Natural killer cell (primary cell): ENCODE data around the gene APOL2. TPM values are rescaled to one million over a fixed set of nuclear protein-coding genes. Genes with fewer than 3 reads are reported as not detected.

Experiments
- ATAC-seq, 3 donors: fragments of 150-1000 bp in 2 of 3; fragments of 200-7000 bp in 1 of 3; cut with Tn5 transposase; 1 replicate in 1 of 3; 2 replicates in 2 of 3; pipeline ENCODE4 v1.10.0; 2021; ENCODE audit warnings: mild to moderate bottlenecking in 2 of 3, moderate library complexity in 2 of 3
- DNase-seq, 2 donors: peaks; one replicate each; pipeline versions ENCODE4 v3.0.0 to v3.0.0-alpha.2; 2013 to 2021; ENCODE audit warnings: mixed read lengths in 1 of 2
- H3K27ac ChIP-seq: one replicate; pipeline ENCODE4 v1.5.1; 2013; ENCODE audit warnings: mild to moderate bottlenecking, low read length
- H3K27me3 ChIP-seq: one replicate; pipeline ENCODE4 v1.6.1; 2013; ENCODE audit warnings: low read length; ENCODE audit not compliant: control insufficient read depth, insufficient read depth
- H3K36me3 ChIP-seq: one replicate; pipeline ENCODE4 v1.6.1; 2013; ENCODE audit warnings: low read length; ENCODE audit not compliant: control insufficient read depth, insufficient read depth
- H3K4me1 ChIP-seq: one replicate; pipeline ENCODE4 v1.6.1; 2013; ENCODE audit warnings: low read length; ENCODE audit not compliant: control insufficient read depth, insufficient read depth
- H3K4me3 ChIP-seq: one replicate; pipeline ENCODE4 v1.5.1; 2013; ENCODE audit warnings: low read length
- H3K9me3 ChIP-seq: one replicate; pipeline ENCODE4 v1.6.1; 2013; ENCODE audit warnings: low read length; ENCODE audit not compliant: control insufficient read depth, insufficient read depth
- H3K27ac Mint-ChIP-seq, 2 donors: one replicate each; pipeline ENCODE4 v1.8.0; 2022; ENCODE audit warnings: mild to moderate bottlenecking in 2 of 2, mixed read lengths in 2 of 2, moderate library complexity in 1 of 2
- H3K27me3 Mint-ChIP-seq, 2 donors: one replicate each; pipeline ENCODE4 v1.8.0; 2022; ENCODE audit warnings: low read depth in 2 of 2, mixed read lengths in 2 of 2
- H3K36me3 Mint-ChIP-seq: one replicate; pipeline ENCODE4 v1.8.0; 2022; ENCODE audit warnings: mixed read lengths
- H3K4me1 Mint-ChIP-seq, 2 donors: one replicate each; pipeline ENCODE4 v1.8.0; 2022; ENCODE audit warnings: mixed read lengths in 2 of 2
- H3K4me3 Mint-ChIP-seq: one replicate; pipeline ENCODE4 v1.8.0; 2022; ENCODE audit warnings: mild to moderate bottlenecking, moderate library complexity, mixed read lengths
- H3K9me3 Mint-ChIP-seq, 2 donors: one replicate each; pipeline ENCODE4 v1.8.0; 2022; ENCODE audit warnings: mixed read lengths in 2 of 2
- WGBS: methylation state at CpG from one replicate; pipeline ENCODE4 v1.1.7; 2013; ENCODE audit warnings: missing lambda C conversion rate; ENCODE audit not compliant: insufficient coverage; 5-methylcytosine and 5-hydroxymethylcytosine counted together
- intact Hi-C: fragments of 100-400 bp; cut with micrococcal nuclease; formaldehyde crosslinking; loops from one replicate; pipeline ENCODE4 v1.14.2; 2022
- total RNA-seq, 4 donors: library from RNA; stranded (reverse); fragments of 120-200 nt in 1 of 4; gene quantifications; one replicate each; pipeline versions ENCODE4 v1.2.3 to v1.2.4, GENCODE V29; 2013 to 2022
- TF ChIP-seq, protein P1 (sequence below): fragments of 200-600 bp; IDR thresholded peaks from one replicate; pipeline ENCODE4 v1.8.0; 2022; ENCODE audit warnings: antibody characterized with exemption

APOL2 gene
- total RNA-seq, 3 donors from 2014 or later (not counting 1 experiment from before 2014, with no cell fraction given) = 51.7 to 112 (median 67.2) TPM

DNA sequence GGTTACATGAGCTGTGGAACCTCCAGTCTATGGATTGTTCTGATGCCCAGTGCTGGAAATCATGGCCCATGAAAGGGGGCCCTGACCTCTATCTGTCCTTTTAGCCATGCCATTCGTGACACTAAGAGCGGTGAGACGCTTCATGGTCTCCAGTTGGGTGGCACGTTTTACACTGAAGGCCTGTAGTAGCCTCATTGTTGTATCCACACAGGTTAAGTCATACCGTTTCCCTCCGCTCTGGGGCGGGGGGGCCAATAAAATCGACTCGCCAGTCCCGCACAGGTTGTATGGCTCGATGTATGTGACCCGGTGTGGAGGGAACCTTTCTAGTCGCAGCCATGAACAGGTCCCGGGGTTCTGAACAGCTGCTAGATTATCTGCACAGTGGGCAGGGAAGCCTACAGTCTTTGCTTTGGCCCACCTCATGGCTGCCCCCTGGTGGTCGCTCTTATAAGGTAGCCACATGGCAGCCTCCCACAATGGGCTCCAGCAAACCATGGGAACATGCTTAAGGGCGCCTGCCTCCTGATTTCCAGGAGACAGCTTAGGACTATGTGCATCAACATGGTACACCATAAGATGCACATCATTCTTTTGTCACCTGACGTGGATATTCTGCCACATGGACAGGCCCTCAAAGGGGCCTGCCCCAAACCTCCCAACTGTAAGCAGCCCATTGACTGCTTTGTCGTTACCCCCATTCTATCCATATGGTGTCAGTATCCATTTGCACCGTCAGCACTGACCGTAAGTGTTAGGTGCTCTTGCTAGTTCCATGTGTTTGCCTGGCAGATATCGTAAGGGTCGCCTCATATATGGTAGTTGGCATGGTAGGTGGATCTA is 59.1 kb downstream of the APOL2 start:
- Histone ChIP-seq H3K27me3 (no peaks in the 10 kb centered on the region), H3K4me3 (no peak overlapping the region), H3K4me1 (peaks cover 6% of the 10 kb centered on the region), H3K9me3 (no peaks in the 10 kb centered on the region), H3K27ac (no peak overlapping the region), H3K36me3 (no peaks in the 10 kb centered on the region)
- intact Hi-C loops = loop anchor here (1.0 kb wide), 3 partner anchors 20 to 114 kb away; partner anchors contain the start of gene APOL3
- no peak overlapping the region for H3K4me3 Mint-ChIP-seq
- H3K36me3 Mint-ChIP-seq = no peaks in the 10 kb centered on the region
- peaks cover 0 to 5% of the 10 kb centered on the region in 2 donors for H3K4me1 Mint-ChIP-seq
- peak; percentile 84 to 92 for DNase-seq
- peak; percentile 92 to 100 (median 99) for ATAC-seq
- H3K9me3 Mint-ChIP-seq = no peaks in the 10 kb centered on the region
- 54% methylated on average over 22 of the region's 22 CpGs for WGBS
- H3K27ac Mint-ChIP-seq = no peak overlapping the region
- TF ChIP-seq, protein P1, sequence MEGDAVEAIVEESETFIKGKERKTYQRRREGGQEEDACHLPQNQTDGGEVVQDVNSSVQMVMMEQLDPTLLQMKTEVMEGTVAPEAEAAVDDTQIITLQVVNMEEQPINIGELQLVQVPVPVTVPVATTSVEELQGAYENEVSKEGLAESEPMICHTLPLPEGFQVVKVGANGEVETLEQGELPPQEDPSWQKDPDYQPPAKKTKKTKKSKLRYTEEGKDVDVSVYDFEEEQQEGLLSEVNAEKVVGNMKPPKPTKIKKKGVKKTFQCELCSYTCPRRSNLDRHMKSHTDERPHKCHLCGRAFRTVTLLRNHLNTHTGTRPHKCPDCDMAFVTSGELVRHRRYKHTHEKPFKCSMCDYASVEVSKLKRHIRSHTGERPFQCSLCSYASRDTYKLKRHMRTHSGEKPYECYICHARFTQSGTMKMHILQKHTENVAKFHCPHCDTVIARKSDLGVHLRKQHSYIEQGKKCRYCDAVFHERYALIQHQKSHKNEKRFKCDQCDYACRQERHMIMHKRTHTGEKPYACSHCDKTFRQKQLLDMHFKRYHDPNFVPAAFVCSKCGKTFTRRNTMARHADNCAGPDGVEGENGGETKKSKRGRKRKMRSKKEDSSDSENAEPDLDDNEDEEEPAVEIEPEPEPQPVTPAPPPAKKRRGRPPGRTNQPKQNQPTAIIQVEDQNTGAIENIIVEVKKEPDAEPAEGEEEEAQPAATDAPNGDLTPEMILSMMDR = peak; percentile 90
- no peaks in the 10 kb centered on the region for H3K27me3 Mint-ChIP-seq

DNA sequence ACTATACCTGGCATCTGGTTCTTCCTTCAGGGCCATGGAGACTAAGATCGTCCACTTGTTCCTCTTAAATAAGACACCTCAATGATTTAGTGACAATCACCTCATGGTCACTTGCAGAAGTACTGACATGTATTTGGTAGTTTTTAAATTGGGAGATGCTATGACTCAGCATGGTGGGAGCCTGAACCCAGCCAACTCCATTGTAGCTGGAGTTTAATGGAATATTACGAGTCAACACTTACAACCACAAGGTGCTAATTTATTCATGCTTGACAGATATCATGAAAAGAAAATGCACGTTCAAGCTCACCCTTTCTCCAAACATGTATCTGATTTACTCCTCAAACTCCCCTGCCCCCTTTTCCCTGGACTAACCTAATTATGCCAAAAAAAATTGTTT is 62.2 kb downstream of the APOL2 start:
- no peak overlapping the region for H3K27ac Mint-ChIP-seq
- intact Hi-C loops = no loop called here
- ATAC-seq (no peak), DNase-seq (no peak)
- Histone ChIP-seq H3K27me3 (no peaks in the 10 kb centered on the region), H3K9me3 (no peaks in the 10 kb centered on the region), H3K4me1 (peaks cover 6% of the 10 kb centered on the region), H3K4me3 (no peak overlapping the region), H3K27ac (no peak overlapping the region), H3K36me3 (no peaks in the 10 kb centered on the region)
- 77% methylated on average over 3 of the region's 3 CpGs for WGBS
- TF ChIP-seq, protein P1 = no peak
- peaks cover 0 to 5% of the 10 kb centered on the region in 2 donors for H3K4me1 Mint-ChIP-seq
- no peaks in the 10 kb centered on the region for H3K9me3 Mint-ChIP-seq
- H3K4me3 Mint-ChIP-seq = no peak overlapping the region
- H3K27me3 Mint-ChIP-seq = no peaks in the 10 kb centered on the region
- H3K36me3 Mint-ChIP-seq = no peaks in the 10 kb centered on the region

Other genes with a start within 250 kb of the APOL2 start
- gene RBFOX2, start 210.7 kb downstream of the APOL2 start, total RNA-seq = 1 to 10 TPM; 1.0 to 4.7 (median 3.0) TPM
- 100 to 1,000 TPM; 105 to 166 (median 111) TPM for gene APOL3, start 78.8 kb downstream of the APOL2 start, total RNA-seq
- under 1 TPM in 1 of 3 donors, not detected in 2; 0.70 TPM for gene APOL4, start 37.7 kb downstream of the APOL2 start, total RNA-seq
- gene APOL1, start 13.6 kb upstream of the APOL2 start, total RNA-seq = 10 to 100 TPM; 39.5 to 51.2 (median 49.6) TPM
- gene MYH9, start 148.4 kb upstream of the APOL2 start, total RNA-seq = 1,000 to 10,000 TPM in 1 of 3 donors, 100 to 1,000 TPM in 2; 803 to 1,038 (median 808) TPM
- 10 to 100 TPM; 35.5 to 45.4 (median 41.5) TPM for gene TXN2, start 242.1 kb upstream of the APOL2 start, total RNA-seq